Subcutaneous abdominal adipose tissue (tissue), 5 donors: ENCODE data around the gene TBC1D10B.
"Not testable (repeated sequence)": the region's sequence is repeated elsewhere in the genome, so short reads cannot be mapped to it uniquely, and the experiment has no call there.

Experiments
- H3K27ac ChIP-seq: one replicate; pipeline ENCODE4 v1.7.0; 2013; ENCODE audit warnings: low read depth, mild to moderate bottlenecking, inconsistent platforms, low read length, moderate library complexity
- H3K27me3 ChIP-seq, 5 donors: one replicate each; pipeline ENCODE4 v1.7.0; 2013; ENCODE audit warnings: low read length in 5 of 5, inconsistent platforms in 1 of 5; ENCODE audit not compliant: control insufficient read depth in 5 of 5, insufficient read depth in 4 of 5
- H3K36me3 ChIP-seq, 5 donors: one replicate each; pipeline ENCODE4 v1.7.0; 2013; ENCODE audit warnings: low read length in 5 of 5; ENCODE audit not compliant: control insufficient read depth in 5 of 5, insufficient read depth in 5 of 5
- H3K4me1 ChIP-seq, 5 donors: one replicate each; pipeline ENCODE4 v1.7.0; 2013; ENCODE audit warnings: low read length in 5 of 5, mild to moderate bottlenecking in 3 of 5, moderate library complexity in 1 of 5; ENCODE audit not compliant: control insufficient read depth in 5 of 5, insufficient read depth in 5 of 5
- H3K4me3 ChIP-seq, 5 donors: one replicate each; pipeline ENCODE4 v1.7.0; 2013; ENCODE audit warnings: low read length in 5 of 5, low read depth in 1 of 5
- H3K9ac ChIP-seq, 5 donors: one replicate each; pipeline ENCODE4 v1.7.0; 2013; ENCODE audit warnings: low read length in 5 of 5, mild to moderate bottlenecking in 4 of 5, moderate library complexity in 3 of 5
- H3K9me3 ChIP-seq, 5 donors: one replicate each; pipeline ENCODE4 v1.7.0; 2013; ENCODE audit warnings: low read length in 5 of 5; ENCODE audit not compliant: control insufficient read depth in 5 of 5
- donor health status: healthy.
- donor health status: healthy.
- donor health status: healthy.
- donor health status: healthy.
- donor health status: healthy.

Gene TBC1D10B

GRCh38 chr16:30335028-30335597 lies 35.2 kb downstream of the TBC1D10B start:
- Histone ChIP-seq H3K4me3 (peak overlapping the region; percentile 64 to 77 (median 70)), H3K9ac (peak overlapping the region in 3 of 5 donors; percentile 58 to 86 (median 79)), H3K4me1 (peaks cover 0 to 14% (median 8%) of the 10 kb centered on the region in 5 donors), H3K27ac (peak overlapping the region; percentile 60)
- H3K9me3 ChIP-seq, H3K36me3 ChIP-seq, H3K27me3 ChIP-seq: not testable (repeated sequence)

GRCh38 chr16:30334473-30334989 lies 35.8 kb downstream of the TBC1D10B start:
- not testable (repeated sequence) for H3K9me3 ChIP-seq, H3K27me3 ChIP-seq, H3K36me3 ChIP-seq
- H3K9ac ChIP-seq = peak overlapping the region in 3 of 5 donors; percentile 56 to 66 (median 58)
- peak overlapping the region; percentile 62 to 77 (median 68) for H3K4me3 ChIP-seq
- H3K4me1 ChIP-seq = peaks cover 0 to 14% (median 8%) of the 10 kb centered on the region in 5 donors
- H3K27ac ChIP-seq = peak overlapping the region; percentile 46

DNA sequence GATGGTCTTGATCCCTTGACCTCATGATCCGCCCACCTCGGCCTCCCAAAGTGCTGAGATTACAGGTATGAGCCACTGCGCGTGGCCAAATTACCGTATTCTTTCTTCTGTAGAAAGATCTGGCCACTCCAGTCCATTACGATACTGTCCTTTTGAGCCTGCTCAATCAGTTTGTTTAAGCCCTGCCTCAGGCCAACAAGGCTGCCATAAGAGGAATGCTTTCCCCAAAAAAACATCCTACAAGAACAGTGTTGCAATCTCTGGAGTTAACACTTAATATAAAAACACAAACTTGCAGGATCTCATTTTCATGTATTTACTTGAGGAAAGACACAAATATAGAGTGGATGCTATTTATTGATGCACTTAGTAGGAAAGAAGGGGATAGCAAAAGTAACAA lies 46.1 kb downstream of the TBC1D10B start:
- H3K4me1 ChIP-seq, H3K27me3 ChIP-seq, H3K4me3 ChIP-seq, H3K27ac ChIP-seq, H3K36me3 ChIP-seq, H3K9ac ChIP-seq, H3K9me3 ChIP-seq: not testable (repeated sequence)

- H3K9ac ChIP-seq, H3K27ac ChIP-seq, H3K4me1 ChIP-seq, H3K36me3 ChIP-seq, H3K4me3 ChIP-seq, H3K9me3 ChIP-seq, H3K27me3 ChIP-seq: not testable (repeated sequence)
Measured at GRCh38 chr16:30318647-30319046, 51.6 kb downstream of the TBC1D10B start.

DNA sequence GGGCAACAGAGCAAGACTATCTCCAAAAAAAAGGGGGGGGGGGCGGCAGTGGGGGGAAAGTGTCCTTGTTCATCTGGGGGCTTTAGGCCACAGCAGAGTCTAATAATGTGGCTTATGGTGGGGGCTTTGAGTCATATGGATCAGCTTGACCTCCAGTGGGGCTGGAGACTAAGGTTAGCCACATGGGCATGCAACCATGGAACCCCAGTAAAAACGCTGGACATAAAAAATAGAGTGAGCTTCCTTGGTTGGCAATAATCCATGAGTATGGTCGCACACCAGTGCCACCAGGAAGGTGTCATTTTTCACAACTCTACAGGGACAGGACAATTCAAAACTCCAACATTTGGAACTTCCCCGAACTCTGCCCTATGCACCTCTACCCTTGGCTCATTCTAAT lies 59.4 kb downstream of the TBC1D10B start:
- H3K9ac ChIP-seq, H3K4me1 ChIP-seq, H3K27me3 ChIP-seq, H3K36me3 ChIP-seq, H3K4me3 ChIP-seq, H3K27ac ChIP-seq, H3K9me3 ChIP-seq: not testable (repeated sequence)

DNA sequence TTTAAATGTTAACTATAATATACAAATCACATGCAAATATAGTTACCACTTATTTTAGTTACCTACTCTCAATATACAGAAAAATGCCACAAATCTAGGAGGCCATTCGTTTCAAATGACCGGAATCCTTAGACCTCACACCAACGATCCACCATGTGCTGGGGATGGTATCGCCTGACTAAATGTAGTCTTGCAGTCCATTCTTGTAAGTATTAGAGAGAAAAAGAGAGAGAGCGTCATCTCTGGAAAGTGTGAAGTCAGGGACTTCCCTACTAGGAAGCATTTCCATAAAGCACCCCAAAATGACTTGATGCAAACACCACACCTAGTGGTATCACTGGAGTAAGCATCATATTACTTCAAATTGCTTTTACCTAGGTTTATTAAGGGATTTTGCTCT lies 61.0 kb downstream of the TBC1D10B start:
- H3K4me3 ChIP-seq, H3K27ac ChIP-seq, H3K9me3 ChIP-seq, H3K9ac ChIP-seq, H3K27me3 ChIP-seq, H3K4me1 ChIP-seq, H3K36me3 ChIP-seq: not testable (repeated sequence)
